ENCODE data around the gene NRIP2. TPM values are rescaled to one million over a fixed set of nuclear protein-coding genes. Genes with fewer than 3 reads are reported as not detected.

Gene NRIP2
- polyA plus RNA-seq, 3 donors: 0.36 to 5.1 (median 1.4) TPM

DNA sequence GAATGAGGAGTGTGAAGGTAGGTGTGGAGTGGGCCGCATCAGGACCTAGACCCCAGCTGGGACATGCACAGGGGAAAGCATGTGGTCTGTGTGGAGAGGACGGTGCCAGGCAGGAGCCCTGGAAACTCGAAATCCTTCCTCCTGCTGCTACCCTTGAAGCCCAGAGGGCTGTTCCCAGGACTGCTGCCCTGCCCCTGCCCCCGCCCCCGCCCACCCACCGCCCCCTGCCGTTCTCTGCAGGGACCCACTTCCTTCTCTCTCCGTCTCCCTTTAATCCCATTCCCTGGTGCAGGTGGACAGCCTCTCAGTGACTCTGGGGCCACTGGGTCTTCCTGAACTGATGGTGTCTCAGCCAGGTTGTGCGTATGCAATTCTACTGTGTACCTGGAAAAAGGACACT is 14.4 kb downstream of the NRIP2 start:
- WGBS, 3 donors: 76 to 89% (median 79%) methylated on average over 6 to 9 of the region's 9 CpGs
- no peak overlapping the region for H3K27ac ChIP-seq (ENCODE audit: low read depth, low read length)

DNA sequence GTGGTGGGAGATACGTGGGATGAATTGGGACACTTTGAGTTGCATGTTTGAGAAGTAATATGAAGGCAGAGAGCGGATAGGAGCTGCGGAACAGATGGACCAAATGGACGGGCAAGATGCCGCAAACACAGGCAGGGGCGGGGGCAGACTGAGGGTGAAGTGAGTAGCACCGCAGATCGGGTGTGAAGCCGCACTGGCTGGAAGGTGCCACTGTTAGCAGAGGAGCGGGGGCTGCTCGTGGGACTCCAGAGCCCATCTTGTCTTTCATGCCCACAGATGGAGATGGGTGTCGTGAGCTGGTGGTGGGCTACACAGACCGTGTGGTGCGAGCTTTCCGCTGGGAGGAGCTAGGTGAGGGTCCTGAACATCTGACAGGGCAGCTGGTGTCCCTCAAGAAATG is 15.0 kb downstream of the NRIP2 start:
- WGBS, 3 donors: 95 to 98% (median 97%) methylated on average over 14 to 15 of the region's 15 CpGs
- no peak overlapping the region for H3K27ac ChIP-seq (ENCODE audit: low read depth, low read length)

DNA sequence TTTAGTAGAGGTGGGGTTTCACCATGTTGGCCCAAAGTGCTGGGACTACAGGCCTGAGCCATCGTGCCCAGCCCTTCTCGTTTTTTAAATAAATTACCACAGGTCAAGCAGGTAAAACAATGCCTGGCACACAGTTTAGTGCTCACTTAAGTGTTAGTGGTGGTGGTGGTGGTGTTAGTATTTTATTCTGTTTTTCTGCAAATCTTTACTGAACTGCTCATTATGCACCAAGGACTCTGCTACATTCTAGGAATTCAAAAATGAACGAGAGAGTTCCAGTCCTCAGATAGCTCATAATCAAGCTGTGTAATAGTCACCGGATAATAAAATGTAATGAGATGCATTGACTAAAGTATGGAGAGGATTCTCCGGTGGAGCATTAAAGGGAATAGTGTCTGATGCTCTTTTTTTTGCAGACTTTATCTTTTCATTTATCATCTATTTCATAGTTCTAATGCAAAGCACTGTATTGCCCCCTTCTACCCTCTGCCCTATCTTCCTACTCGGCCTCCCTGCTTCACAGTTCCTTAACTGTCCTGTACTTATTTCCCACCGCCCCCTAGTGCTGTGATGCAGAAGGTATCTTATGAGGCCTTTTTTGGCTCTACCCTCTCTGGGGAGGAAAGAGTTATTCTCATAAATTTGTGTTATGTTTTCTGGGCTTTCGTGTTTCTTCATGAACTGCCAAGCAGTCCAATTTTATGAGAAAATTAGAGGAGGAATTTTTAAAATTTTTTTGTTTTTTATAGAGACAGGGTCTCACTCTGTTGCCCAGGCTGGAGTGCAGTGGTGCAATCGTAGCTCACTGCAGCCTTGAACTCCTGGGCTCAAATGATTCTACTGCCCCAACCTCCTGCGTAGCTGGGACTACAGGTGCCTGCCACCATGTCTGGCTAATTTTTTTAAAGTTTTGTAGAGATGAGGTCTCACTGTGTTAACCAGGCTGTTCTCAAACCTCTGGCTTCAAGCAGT is 21.3 kb downstream of the NRIP2 start:
- no peak overlapping the region for H3K27ac ChIP-seq (ENCODE audit: low read depth, low read length)
- 12 to 16% (median 12%) methylated on average over 10 of the region's 10 CpGs for WGBS, 3 donors

DNA sequence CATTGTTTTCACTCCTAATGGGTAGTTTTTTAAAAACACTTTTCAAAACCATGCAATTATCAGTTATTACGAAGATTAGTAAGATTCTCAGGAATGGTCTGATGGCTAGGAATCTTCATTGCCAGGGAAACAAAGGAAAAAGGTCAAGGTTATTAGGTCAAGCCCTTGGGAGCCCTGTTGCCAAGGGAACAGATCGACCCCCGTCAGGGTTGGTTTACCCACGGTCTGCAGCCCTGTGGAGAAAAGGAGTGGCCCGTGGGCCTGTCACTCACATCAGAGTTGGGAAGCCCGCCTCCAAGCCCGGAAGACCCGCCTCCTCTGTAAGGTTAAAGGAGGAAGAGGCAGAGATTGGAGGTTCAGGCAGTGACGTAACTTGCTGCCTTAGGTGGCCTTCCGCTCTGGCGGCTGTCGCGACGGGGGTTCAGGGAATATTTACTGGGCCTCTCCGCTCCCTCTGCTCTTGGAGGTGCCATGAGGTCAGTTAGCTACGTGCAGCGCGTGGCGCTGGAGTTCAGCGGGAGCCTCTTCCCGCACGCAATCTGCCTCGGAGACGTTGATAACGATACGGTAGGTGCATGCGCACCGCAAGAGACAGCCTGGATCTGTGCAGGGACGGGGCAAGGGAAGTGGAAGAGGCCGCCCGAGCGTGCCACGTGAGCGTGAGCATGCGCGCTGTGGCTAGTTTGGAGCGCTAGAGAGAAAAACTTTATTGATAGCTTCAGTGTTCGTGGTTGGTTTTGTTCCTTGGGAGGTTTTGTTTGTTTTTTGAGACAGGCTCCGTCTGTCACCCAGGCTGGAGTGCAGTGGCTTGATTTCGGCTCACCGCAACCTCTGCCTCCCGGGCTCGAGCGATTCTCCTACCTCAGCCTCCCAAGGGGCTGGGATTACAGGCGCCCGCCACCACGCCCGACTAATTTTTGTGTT is 22.3 kb downstream of the NRIP2 start, which contains the start of gene ITFG2:
ITFG2 (plus strand) TSS at position 379 of the 924 bp plus-strand sequence; CDS start at position 472, 93 bp downstream.
- H3K27ac ChIP-seq (ENCODE audit: low read depth, low read length): no peak within 1 kb of the TSS
- 1% methylated on average over 48 of the region's 48 CpGs for WGBS, 3 donors

DNA sequence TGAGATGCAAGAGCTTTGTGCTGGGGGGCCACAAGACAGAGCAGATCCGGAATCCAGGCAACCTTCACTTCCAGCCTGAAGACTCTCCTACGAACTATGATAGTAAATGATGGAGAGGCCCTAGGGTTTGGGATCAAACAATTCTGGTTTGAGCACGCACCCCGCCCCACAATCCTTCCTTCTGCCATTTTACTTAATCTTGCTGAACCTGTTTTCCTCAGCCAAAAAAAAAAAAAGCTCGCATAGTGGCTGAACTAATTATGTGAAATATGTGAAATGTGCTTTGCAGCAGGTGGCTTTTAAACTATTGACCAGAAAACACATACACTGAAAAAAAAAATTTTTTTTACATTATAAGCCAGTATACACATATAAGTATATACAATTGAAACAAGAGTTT is 23.0 kb downstream of the NRIP2 start:
- 46 to 78% (median 77%) methylated on average over 5 of the region's 5 CpGs for WGBS, 3 donors
- H3K27ac ChIP-seq (ENCODE audit: low read depth, low read length): no peak overlapping the region

DNA sequence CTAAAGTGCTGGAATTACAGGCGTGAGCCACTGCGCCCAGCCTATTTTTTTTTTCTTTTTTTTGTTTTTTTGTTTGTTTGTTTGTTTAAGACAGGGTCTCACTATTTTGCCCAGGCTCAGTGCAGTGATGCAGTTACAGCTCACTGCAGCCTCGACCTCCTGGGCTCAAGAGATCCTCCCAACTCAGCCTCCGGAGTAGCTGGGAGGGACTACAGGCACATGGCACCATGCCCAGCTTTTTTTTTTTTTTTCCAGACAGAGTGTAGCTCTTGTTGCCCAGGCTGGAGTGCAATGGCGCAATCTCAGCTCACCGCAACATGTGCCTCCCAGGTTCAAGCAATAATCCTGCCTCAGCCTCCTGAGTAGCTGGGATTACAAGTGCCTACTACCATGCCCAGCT is 28.1 kb downstream of the NRIP2 start:
- H3K27ac ChIP-seq (ENCODE audit: low read depth, low read length): no peak overlapping the region
- 75 to 94% (median 82%) methylated on average over 6 of the region's 6 CpGs for WGBS, 3 donors

DNA sequence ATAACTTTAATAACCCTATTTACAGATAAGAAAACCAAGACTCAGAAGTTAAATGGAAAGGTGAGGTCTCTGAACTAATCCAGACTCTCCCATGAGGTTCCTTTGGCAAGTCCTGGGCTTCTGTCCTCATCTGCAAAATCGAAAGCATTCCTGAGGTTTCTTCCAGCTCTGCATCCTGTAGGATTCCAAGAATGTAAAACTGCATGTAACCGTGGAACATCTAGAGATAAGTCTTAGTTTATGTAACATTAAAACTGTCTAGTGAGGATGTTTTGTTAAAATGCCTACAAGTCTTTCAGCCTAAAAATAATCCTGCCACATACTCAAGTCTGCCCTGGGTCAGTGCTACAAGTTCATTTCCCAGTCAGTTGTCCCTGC is 29.7 kb downstream of the NRIP2 start:
- no peak overlapping the region for H3K27ac ChIP-seq (ENCODE audit: low read depth, low read length)
- 39 to 48% (median 48%) methylated on average over 2 of the region's 2 CpGs for WGBS, 3 donors

DNA sequence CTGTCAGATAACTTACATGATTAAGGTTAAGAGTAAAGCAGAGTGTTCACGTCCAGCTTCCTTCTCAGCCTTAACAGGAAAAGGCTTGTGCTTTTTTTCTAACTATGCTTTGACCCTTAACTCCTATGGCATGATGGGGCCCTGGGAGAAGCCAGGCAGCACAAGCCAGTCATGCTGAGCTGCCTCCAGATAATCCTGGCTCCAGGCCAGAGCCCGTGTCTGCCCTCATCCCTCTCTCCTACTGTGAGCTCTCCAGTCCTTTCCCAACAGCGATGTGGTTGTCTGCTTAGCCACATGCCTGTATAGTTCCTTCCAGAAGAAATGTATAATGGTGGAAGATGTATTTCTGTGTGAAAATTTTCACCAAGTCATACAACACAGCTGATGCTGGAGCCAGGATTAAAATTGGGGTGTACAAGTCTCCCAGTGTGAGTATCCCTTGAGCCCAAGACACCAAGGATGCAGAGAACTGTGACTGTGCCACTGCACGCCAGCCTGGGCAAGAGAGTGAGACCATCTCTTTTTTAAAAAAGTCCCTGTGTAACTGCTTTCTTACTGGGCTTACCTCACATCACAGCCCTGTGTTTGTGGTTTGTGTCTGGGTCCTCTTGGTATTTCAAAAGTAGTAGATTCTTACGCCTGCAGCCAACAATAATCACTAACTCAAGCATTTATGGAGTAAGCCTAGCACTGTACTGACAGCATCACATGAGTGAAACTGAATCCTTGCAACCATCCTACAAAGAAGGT is 30.3 kb downstream of the NRIP2 start:
- WGBS, 3 donors: 53 to 63% (median 62%) methylated on average over 5 of the region's 5 CpGs

DNA sequence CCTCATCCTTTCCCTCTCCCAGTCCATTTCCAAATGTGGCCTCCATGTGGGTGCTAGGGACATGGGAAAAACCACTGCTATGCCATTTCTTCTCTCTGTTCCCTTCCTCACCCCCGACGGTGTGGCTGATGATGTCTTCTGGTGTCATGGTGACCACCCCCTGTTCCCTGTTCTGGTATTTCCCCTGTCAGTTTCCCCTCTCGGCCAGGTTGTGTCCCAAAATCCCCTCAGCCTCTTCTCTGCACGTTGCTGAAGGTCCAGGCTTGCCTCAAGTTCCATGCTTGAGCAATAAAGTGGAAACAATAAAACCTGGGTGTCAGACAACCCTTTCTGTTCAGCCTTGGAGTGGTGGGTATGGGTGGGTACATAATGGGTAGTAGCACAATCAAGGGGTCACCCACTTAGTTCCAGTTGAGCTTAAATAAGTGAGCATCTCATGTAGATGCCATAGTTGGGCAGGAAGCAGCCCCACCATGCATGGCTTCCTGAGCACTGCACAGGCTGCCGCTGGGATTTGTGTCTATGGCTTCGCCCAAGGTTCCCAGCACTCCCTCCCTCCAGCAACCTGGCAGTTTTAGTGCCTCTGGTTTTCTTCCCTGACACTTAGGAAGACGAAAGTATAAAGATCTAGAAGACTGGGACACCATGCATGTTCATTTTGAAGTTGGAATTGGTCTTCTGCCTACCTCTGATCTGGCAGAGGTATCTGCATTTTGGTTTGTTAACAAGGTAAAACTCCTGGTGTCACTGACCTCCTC is 31.0 kb downstream of the NRIP2 start:
- WGBS, 3 donors: 69 to 86% (median 80%) methylated on average over 7 of the region's 7 CpGs
- H3K27ac ChIP-seq (ENCODE audit: low read depth, low read length): no peak overlapping the region

More for the DNA sequence above, 30.3 kb downstream of the NRIP2 start:
- no peak overlapping the region for H3K27ac ChIP-seq (ENCODE audit: low read depth, low read length)

DNA sequence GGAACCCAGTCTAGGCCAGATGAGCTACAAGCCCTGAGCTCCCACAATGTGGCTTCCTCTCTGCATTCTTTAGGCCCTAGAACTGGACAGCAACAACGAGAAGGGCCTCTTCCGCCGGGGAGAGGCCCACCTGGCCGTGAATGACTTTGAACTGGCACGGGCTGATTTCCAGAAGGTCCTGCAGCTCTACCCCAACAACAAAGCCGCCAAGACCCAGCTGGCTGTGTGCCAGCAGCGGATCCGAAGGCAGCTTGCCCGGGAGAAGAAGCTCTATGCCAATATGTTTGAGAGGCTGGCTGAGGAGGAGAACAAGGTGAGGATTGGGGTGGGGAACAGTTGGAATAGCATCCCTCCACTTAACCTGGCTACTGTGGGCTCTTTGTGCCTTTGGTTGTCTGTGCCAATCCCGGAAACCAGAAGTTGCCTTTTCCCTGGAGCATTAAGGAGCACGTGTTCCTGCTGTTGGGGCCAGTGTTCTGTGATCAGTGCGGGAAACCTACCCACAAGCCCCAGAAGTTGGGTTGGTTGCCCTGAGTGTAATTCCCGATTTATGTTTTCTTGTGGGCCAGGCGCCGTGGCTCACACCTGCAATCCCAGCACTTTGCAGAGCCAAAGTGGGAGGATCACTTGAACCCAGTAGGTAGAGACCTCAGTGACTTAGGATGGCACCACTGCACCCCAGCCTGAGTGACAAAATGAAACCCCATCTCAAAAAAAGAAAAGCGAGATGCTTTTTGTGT is 33.6 kb downstream of the NRIP2 start:
- H3K27ac ChIP-seq (ENCODE audit: low read depth, low read length): no peak overlapping the region
- 59 to 75% (median 59%) methylated on average over 16 of the region's 16 CpGs for WGBS, 3 donors

DNA sequence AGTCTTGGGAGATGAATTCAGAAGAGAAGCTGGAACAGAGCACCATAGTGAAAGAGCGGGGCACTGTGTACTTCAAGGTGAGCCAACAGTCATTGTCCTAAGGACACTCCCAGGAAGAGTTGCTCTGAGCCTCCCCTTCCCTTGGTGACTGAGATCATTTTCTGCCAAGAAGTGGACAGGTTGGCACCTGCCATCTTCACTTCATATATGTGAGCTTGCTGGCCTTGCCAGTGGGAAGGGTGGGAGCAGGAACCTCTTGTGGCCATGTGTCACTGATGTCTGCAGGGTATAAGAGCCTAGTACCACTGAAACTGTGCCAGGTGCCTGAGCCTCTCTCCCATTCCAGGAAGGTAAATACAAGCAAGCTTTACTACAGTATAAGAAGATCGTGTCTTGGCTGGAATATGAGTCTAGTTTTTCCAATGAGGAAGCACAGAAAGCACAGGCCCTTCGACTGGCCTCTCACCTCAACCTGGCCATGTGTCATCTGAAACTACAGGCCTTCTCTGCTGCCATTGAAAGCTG is 34.7 kb downstream of the NRIP2 start:
- no peak overlapping the region for H3K27ac ChIP-seq (ENCODE audit: low read depth, low read length)
- WGBS, 3 donors: 78 to 93% (median 90%) methylated on average over 3 of the region's 3 CpGs

DNA sequence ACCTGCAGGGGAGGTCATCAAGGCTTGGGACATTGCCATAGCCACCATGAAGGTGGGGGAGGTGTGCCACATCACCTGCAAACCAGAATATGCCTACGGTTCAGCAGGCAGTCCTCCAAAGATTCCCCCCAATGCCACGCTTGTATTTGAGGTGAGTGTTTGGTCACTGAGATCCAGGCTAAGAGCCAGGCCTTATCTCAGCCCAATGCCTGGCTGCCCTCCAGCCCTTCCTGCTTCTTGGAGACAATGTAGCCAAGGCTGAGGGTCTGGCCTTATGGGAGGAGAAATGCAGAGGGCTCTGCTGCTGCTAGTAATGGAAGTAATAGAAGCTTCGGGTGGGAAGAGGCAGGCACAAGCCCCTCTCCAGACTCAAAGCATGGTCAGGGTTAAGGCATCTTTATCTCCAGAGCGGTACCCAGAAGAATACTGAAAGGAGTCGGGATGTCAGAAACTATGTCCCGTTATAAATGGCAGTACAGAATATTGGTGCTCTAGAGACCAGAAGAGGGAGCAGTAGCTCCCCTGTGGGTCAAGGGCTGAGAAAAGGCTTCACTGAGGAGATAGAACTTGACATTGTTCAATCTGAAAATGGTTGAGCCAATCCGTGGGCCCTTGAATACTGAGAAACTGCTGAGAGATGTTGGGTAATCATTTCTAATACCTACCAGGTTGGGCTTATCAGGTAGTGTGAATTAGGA is 37.0 kb downstream of the NRIP2 start:
- 54 to 74% (median 66%) methylated on average over 7 of the region's 7 CpGs for WGBS, 3 donors
- no peak overlapping the region for H3K27ac ChIP-seq (ENCODE audit: low read depth, low read length)

DNA sequence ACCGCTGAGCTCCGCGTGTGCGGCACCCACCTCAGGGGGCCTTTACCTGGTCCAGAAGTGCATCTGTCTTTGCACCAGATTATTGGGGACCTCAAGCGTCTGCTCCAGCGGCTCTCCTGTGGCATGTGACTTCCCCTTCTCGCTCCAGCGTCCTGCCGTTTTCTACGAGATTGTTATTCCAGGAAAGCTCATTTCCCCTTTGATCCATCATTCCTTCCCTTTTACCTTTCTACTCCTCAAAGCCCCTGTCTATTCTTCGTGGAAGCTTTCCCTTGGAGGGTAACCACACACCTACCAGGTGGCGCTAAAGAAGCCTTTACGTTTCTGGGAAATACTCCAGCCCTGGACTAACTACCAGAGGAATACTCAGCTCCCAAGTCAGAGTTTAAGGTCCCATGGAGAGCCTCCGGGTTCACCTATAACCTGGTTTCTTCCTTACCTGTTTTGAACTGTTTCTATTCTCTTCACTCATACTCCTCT is 38.6 kb downstream of the NRIP2 start:
- H3K27ac ChIP-seq (ENCODE audit: low read depth, low read length): no peak overlapping the region
- WGBS, 3 donors: 2 to 4% (median 3%) methylated on average over 14 of the region's 14 CpGs

DNA sequence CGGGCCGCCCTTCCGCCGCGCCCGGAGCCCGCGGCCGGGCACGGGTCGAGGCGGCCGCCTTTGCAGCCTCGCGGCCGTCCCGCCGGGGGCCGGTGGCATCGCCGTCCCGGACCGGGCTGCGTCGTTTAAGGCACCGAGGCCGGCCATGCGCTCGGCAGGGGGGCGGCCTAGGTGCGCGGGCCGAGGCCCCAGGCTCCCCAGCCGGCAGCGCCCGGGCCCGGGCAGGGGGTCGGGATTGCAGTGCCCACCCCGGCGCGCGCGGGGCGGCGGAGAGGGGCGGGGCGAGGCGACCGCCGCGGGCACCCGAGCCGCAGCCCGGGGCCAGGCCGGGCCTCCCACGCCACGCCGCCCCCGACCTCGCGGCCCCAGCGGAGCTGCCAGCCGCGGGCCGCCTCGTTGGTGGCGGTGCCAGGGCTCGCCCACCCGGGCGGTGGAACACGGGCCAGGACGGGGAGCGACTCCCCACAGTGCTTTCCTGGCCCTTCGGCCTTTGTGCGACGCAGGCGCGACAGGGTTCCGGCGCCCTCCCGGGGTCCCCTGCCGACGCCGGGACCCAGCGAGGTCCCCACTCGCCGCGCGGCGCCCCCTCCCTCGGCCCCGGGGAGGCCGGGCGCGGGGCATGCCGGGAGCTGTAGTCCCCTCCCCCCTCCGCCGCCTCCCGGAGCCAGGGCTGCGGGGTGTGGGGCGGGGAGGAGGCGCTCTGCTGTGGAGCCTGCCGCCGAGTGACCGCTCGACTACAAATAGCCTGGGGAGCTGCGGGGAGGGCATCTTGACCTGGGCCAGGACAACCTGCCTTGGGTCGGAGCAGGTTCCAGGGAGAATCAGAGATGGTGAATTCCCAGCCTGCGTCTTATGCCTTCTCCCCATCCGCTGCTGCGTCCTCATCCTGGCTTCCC is 39.3 kb downstream of the NRIP2 start:
- 0 to 1% (median 1%) methylated on average over 67 to 111 of the region's 111 CpGs for WGBS, 3 donors
- no peak overlapping the region for H3K27ac ChIP-seq (ENCODE audit: low read depth, low read length)

DNA sequence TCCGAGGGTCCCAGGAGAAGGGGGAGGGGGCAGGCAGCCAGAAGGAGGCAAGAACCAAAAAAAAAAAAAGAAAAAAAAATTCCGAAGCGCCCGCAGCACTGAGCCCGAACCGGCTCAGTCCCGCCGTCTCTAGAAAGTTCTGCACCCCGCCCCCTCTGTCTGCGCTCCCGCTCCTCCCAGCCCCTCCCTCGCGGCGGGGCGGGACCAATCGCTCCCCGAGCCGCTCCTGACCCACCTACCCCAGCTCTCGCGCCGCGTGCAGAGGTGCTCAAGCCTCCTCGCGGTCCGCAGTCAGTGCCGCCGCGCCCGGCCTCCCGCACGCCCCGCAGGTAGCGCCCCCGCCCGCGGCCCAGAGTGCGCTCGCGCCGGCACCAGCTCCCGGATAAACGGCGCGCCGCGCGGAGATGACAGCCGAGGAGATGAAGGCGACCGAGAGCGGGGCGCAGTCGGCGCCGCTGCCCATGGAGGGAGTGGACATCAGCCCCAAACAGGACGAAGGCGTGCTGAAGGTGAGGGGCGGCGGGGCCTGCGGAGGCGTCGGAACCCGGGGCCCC is 40.0 kb downstream of the NRIP2 start, which contains the start of gene FKBP4:
FKBP4 (plus strand) TSS at position 235 of the 554 bp plus-strand sequence; CDS start at position 405, 170 bp downstream.
- H3K27ac ChIP-seq (ENCODE audit: low read depth, low read length): no peak within 1 kb of the TSS
- WGBS, 3 donors: 0 to 1% (median 0%) methylated on average over 59 to 63 of the region's 63 CpGs

Measured in adipose tissue (tissue), 3 donors.